ENCODE measurements around the gene MITD1. TPM values are rescaled to one million over a fixed set of nuclear protein-coding genes. Genes with fewer than 3 reads are reported as not detected.

The MITD1 gene
- total RNA-seq, 4 donors from 2014 or later, result 16.3 to 24.5 (median 21.1) TPM

GRCh38 chr2:99127981-99128380 is 52.9 kb downstream of the MITD1 start:
- WGBS, 2 donors (ENCODE audit: low coverage in 1 of 2), result 71 to 91% methylated on average over 2 of the region's 2 CpGs

More at GRCh38 chr2:99127981-99128380, 52.9 kb downstream of the MITD1 start:
- H3K9me3 ChIP-seq, result peaks cover 0 to 63% (median 0%) of the 10 kb centered on the region in 3 donors
- ATAC-seq, result no peak
- peaks cover 0 to 23% of the 10 kb centered on the region in 2 donors for H3K36me3 ChIP-seq
- H3K4me1 ChIP-seq, result no peaks in the 10 kb centered on the region
- no peak overlapping the region for H3K27ac ChIP-seq
- no peak for TF ChIP-seq POLR2AphosphoS5 (IDR thresholded peaks at IDR 0.05)
- TF ChIP-seq EP300 (IDR thresholded peaks at IDR 0.05), result no peak
- TF ChIP-seq CTCF (IDR thresholded peaks at IDR 0.05), result no peak
- TF ChIP-seq POLR2A (IDR thresholded peaks at IDR 0.05), result no peak
- H3K27me3 ChIP-seq, result no peaks in the 10 kb centered on the region
- H3K4me3 ChIP-seq, result no peak overlapping the region

Small RNA genes within 50 kb of the gene (small RNA-seq; reads per million reads assigned to genes)
- 0 reads per million in 4 donors for gene AC092587.1

Other genes starting within 250 kb of the MITD1 start
- 1 to 10 TPM in 3 of 4 donors, under 1 TPM in 1; 0.94 to 5.8 (median 1.8) TPM for gene CRACDL, start 244.8 kb downstream of the MITD1 start, total RNA-seq
- gene C2orf15, start 39.4 kb downstream of the MITD1 start, total RNA-seq, result 1 to 10 TPM in 1 of 4 donors, under 1 TPM in 1, not detected in 2; 0.40 to 3.3 TPM
- gene TSGA10, start 26.1 kb downstream of the MITD1 start, total RNA-seq, result 1 to 10 TPM; 1.2 to 2.2 (median 1.5) TPM
- 10 to 100 TPM in 1 of 4 donors, 1 to 10 TPM in 3; 3.1 to 11.9 (median 5.6) TPM for gene LIPT1, start 26.1 kb downstream of the MITD1 start, total RNA-seq
- 10 to 100 TPM; 20.2 to 29.8 (median 27.1) TPM for gene MRPL30, start 126 bp upstream of the MITD1 start, total RNA-seq
- not detected for gene LYG2, start 74.6 kb upstream of the MITD1 start, total RNA-seq
- gene LYG1, start 120.1 kb upstream of the MITD1 start, total RNA-seq, result 1 to 10 TPM in 1 of 4 donors, under 1 TPM in 1, not detected in 2; 0.58 to 1.2 TPM
- gene TXNDC9, start 155.3 kb upstream of the MITD1 start, total RNA-seq, result 10 to 100 TPM; 19.0 to 32.8 (median 29.6) TPM
- gene EIF5B, start 156.3 kb upstream of the MITD1 start, total RNA-seq, result 10 to 100 TPM; 36.8 to 55.4 (median 45.6) TPM

Data from gastroesophageal sphincter (tissue), 4 donors.